ENCODE measurements around the gene STK35.

The STK35 gene

GRCh38 chr20:2173186-2173585 lies 71.6 kb downstream of the STK35 start:
- H3K36me3 ChIP-seq (replicated peaks): no peaks in the 10 kb centered on the region
- no peaks in the 10 kb centered on the region for H3K27me3 ChIP-seq (replicated peaks)
- no peak overlapping the region for H3K4me3 ChIP-seq (ENCODE audit: low read depth, low read length)
- no peak overlapping the region for H3K27ac ChIP-seq
- TF ChIP-seq CTCF (IDR thresholded peaks at IDR 0.05; ENCODE audit: low read depth, low read length, missing control alignments): no peak
- DNase-seq: no peak
- in situ Hi-C loops (cut with HindIII; ENCODE audit: low pct_ligation_motif_present, low sequenced_read_pairs): no loop called here

- no peak for DNase-seq
- TF ChIP-seq CTCF (IDR thresholded peaks at IDR 0.05; ENCODE audit: low read depth, low read length, missing control alignments): no peak
- Histone ChIP-seq H3K27me3 (replicated peaks) (no peaks in the 10 kb centered on the region), H3K27ac (no peak overlapping the region), H3K36me3 (replicated peaks) (no peaks in the 10 kb centered on the region), H3K4me3 (ENCODE audit: low read depth, low read length) (no peak overlapping the region)
- in situ Hi-C loops (cut with HindIII; ENCODE audit: low pct_ligation_motif_present, low sequenced_read_pairs): no loop called here
These were observed 72.4 kb downstream of the STK35 start for GRCh38 chr20:2174067-2174466.

- no peak for DNase-seq
- Histone ChIP-seq H3K27me3 (replicated peaks) (no peaks in the 10 kb centered on the region), H3K36me3 (replicated peaks) (no peaks in the 10 kb centered on the region), H3K27ac (no peak overlapping the region), H3K4me3 (ENCODE audit: low read depth, low read length) (no peak overlapping the region)
- no peak for TF ChIP-seq CTCF (IDR thresholded peaks at IDR 0.05; ENCODE audit: low read depth, low read length, missing control alignments)
- in situ Hi-C loops (cut with HindIII; ENCODE audit: low pct_ligation_motif_present, low sequenced_read_pairs): no loop called here
These were observed 75.3 kb downstream of the STK35 start for GRCh38 chr20:2176946-2177345.

- in situ Hi-C loops (cut with HindIII; ENCODE audit: low pct_ligation_motif_present, low sequenced_read_pairs): no loop called here
- TF ChIP-seq CTCF (IDR thresholded peaks at IDR 0.05; ENCODE audit: low read depth, low read length, missing control alignments): no peak
- no peaks in the 10 kb centered on the region for H3K27me3 ChIP-seq (replicated peaks)
- H3K4me3 ChIP-seq (ENCODE audit: low read depth, low read length): no peak overlapping the region
- H3K27ac ChIP-seq: no peak overlapping the region
- H3K36me3 ChIP-seq (replicated peaks): no peaks in the 10 kb centered on the region
- DNase-seq: no peak
These were observed 76.9 kb downstream of the STK35 start for GRCh38 chr20:2178318-2179232.

- in situ Hi-C loops (cut with HindIII; ENCODE audit: low pct_ligation_motif_present, low sequenced_read_pairs): no loop called here
- DNase-seq: no peak
- TF ChIP-seq CTCF (IDR thresholded peaks at IDR 0.05; ENCODE audit: low read depth, low read length, missing control alignments): no peak
- H3K4me3 ChIP-seq (ENCODE audit: low read depth, low read length): no peak overlapping the region
- no peak overlapping the region for H3K27ac ChIP-seq
- H3K27me3 ChIP-seq (replicated peaks): no peaks in the 10 kb centered on the region
- no peaks in the 10 kb centered on the region for H3K36me3 ChIP-seq (replicated peaks)
These were observed 77.6 kb downstream of the STK35 start for GRCh38 chr20:2179233-2179580.

GRCh38 chr20:2179949-2180348 lies 78.3 kb downstream of the STK35 start:
- no peak for TF ChIP-seq CTCF (IDR thresholded peaks at IDR 0.05; ENCODE audit: low read depth, low read length, missing control alignments)
- in situ Hi-C loops (cut with HindIII; ENCODE audit: low pct_ligation_motif_present, low sequenced_read_pairs): no loop called here
- H3K36me3 ChIP-seq (replicated peaks): no peaks in the 10 kb centered on the region
- no peak overlapping the region for H3K4me3 ChIP-seq (ENCODE audit: low read depth, low read length)
- no peak overlapping the region for H3K27ac ChIP-seq
- no peaks in the 10 kb centered on the region for H3K27me3 ChIP-seq (replicated peaks)
- no peak for DNase-seq

Measured in brain microvascular endothelial cell (primary cell).